ENCODE measurements around the gene PALLD.

The PALLD gene

GRCh38 chr4:168736860-168737805 lies 240.3 kb downstream of the PALLD start:
- DNase-seq: no peak

GRCh38 chr4:168737806-168738172 lies 240.9 kb downstream of the PALLD start:
- no peak for DNase-seq

GRCh38 chr4:168739886-168740285 lies 243.0 kb downstream of the PALLD start:
- no peak for DNase-seq

- DNase-seq: no peak
Observed at GRCh38 chr4:168740691-168741090, 243.8 kb downstream of the PALLD start.

GRCh38 chr4:168741281-168742173 lies 244.7 kb downstream of the PALLD start:
- no peak for DNase-seq

- DNase-seq: no peak
Observed at GRCh38 chr4:168743131-168743530, 246.3 kb downstream of the PALLD start.

- no peak for DNase-seq
Observed at GRCh38 chr4:168743601-168744000, 246.7 kb downstream of the PALLD start.

GRCh38 chr4:168744021-168744420 lies 247.2 kb downstream of the PALLD start:
- DNase-seq: no peak

GRCh38 chr4:168748807-168749206 lies 252.0 kb downstream of the PALLD start:
- no peak for DNase-seq

- DNase-seq: no peak
Observed at GRCh38 chr4:168751263-168752225, 254.7 kb downstream of the PALLD start.

GRCh38 chr4:168755598-168756477 lies 259.0 kb downstream of the PALLD start:
- DNase-seq: no peak

- no peak for DNase-seq
Observed at GRCh38 chr4:168757500-168757899, 260.6 kb downstream of the PALLD start.

GRCh38 chr4:168758351-168758876 lies 261.6 kb downstream of the PALLD start:
- no peak for DNase-seq

GRCh38 chr4:168759321-168759720 lies 262.5 kb downstream of the PALLD start:
- DNase-seq: no peak

- DNase-seq: no peak
Observed at GRCh38 chr4:168759959-168760527, 263.2 kb downstream of the PALLD start.

- DNase-seq: no peak
Observed at GRCh38 chr4:168761066-168761465, 264.2 kb downstream of the PALLD start.

- no peak for DNase-seq
Observed at GRCh38 chr4:168765322-168765721, 268.5 kb downstream of the PALLD start.

GRCh38 chr4:168765726-168766125 lies 268.9 kb downstream of the PALLD start:
- no peak for DNase-seq

GRCh38 chr4:168766604-168767316 lies 269.9 kb downstream of the PALLD start:
- DNase-seq: no peak

GRCh38 chr4:168769416-168769815 lies 272.6 kb downstream of the PALLD start:
- DNase-seq: no peak

Measured in activated CD8-positive, alpha-beta memory T cell treated with anti-CD3 and anti-CD28 coated beads, Interleukin-2, amount 50 U/mL, for 4 hours (primary cell).